ENCODE measurements around the gene ZNF598. TPM values are rescaled to one million over a fixed set of nuclear protein-coding genes. Genes with fewer than 3 reads are reported as not detected.

The ZNF598 gene
- total and polyA plus RNA-seq, 2 of the 13 experiments (the other 11 are each of a cell fraction or from before 2014, with no cell fraction given), result 13.5 to 14.2 TPM

DNA sequence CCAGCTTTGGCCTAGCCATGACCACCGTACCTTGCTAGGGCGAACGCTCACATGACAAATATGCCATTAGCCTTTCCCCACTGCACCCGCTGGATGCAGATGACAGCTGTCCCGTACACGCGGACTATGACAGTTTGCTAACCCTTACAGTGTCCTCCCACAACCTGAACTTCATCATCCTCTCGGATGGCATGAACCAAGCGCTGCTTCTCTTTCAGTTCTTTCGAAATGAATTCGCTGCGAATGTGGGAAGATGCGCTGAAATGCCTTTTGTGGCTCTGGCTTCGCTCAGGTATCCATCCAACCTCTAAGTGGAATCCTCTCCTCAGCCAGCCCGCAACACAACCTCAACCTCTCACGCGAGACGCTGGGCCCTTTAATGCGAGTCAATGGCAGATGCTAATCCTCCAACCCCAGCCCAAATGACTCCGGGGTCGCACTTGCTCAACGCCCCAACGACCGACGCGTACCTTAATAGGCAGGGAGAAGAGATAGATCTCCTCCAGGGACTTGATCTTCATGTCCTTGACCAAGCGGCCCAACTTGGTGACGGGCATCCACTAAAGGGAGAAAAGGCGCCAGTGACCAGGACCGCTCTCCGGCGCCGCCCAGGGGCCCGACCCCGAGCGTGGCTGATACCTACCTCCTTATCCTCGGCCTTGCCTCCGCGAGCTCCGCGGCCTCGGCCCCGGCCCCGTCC lies 45.7 kb downstream of the ZNF598 start (continued):
- TF ChIP-seq DZIP1 (CRISPR knock-in tag; IDR thresholded peaks at IDR 0.05) (no peak), FLYWCH1 (CRISPR knock-in tag; IDR thresholded peaks at IDR 0.05) (no peak), HOXD1 (CRISPR knock-in tag; IDR thresholded peaks at IDR 0.05) (no peak), MEIS1 (CRISPR knock-in tag; IDR thresholded peaks at IDR 0.05; ENCODE audit: borderline replicate concordance) (no peak), KLF11 (CRISPR knock-in tag; IDR thresholded peaks at IDR 0.05) (no peak), FOXK1 (CRISPR knock-in tag; IDR thresholded peaks at IDR 0.05; ENCODE audit: borderline replicate concordance, low read depth) (no peak), NR2F1 (CRISPR knock-in tag; IDR thresholded peaks at IDR 0.05) (no peak), ZC3H13 (CRISPR knock-in tag; IDR thresholded peaks at IDR 0.05) (no peak; the same call in 1 of the 2 replicates), ZNF605 (CRISPR knock-in tag; IDR thresholded peaks at IDR 0.05) (0 out of 2 replicates have a peak, but pooled peaks have one; percentile 5), PBX3 (CRISPR knock-in tag; IDR thresholded peaks at IDR 0.05; ENCODE audit: borderline replicate concordance) (no peak), FOSL1 (CRISPR knock-in tag; IDR thresholded peaks at IDR 0.05; ENCODE audit: borderline replicate concordance) (0 out of 2 replicates have a peak, but pooled peaks have one; percentile 46), ETV6 (CRISPR knock-in tag; conservative IDR thresholded peaks at IDR 0.05) (no peak), ZNF652 (CRISPR knock-in tag; IDR thresholded peaks at IDR 0.05; ENCODE audit: borderline replicate concordance, low read depth) (no peak), GLI4 (CRISPR knock-in tag; IDR thresholded peaks at IDR 0.05; ENCODE audit: borderline replicate concordance) (no peak), REL (CRISPR knock-in tag; conservative IDR thresholded peaks at IDR 0.05) (no peak), ZNF549 (CRISPR knock-in tag; IDR thresholded peaks at IDR 0.05) (no peak), GMEB1 (CRISPR knock-in tag; IDR thresholded peaks at IDR 0.05; ENCODE audit: borderline replicate concordance) (no peak), ZNF619 (CRISPR knock-in tag; IDR thresholded peaks at IDR 0.05) (no peak), PHF20 (CRISPR knock-in tag; IDR thresholded peaks at IDR 0.05) (no peak), MAZ (IDR thresholded peaks at IDR 0.05; ENCODE audit: borderline replicate concordance, low read depth, low read length) (no peak), MAZ (CRISPR knock-in tag; IDR thresholded peaks at IDR 0.05; ENCODE audit: low read depth) (peak; percentile 31; the same call in 1 of the 2 replicates)
- TF ChIP-seq, protein P1, sequence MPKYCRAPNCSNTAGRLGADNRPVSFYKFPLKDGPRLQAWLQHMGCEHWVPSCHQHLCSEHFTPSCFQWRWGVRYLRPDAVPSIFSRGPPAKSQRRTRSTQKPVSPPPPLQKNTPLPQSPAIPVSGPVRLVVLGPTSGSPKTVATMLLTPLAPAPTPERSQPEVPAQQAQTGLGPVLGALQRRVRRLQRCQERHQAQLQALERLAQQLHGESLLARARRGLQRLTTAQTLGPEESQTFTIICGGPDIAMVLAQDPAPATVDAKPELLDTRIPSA (CRISPR knock-in tag; IDR thresholded peaks at IDR 0.05; ENCODE audit: borderline replicate concordance), result no peak
- TF ChIP-seq, protein P2, sequence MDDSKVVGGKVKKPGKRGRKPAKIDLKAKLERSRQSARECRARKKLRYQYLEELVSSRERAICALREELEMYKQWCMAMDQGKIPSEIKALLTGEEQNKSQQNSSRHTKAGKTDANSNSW (CRISPR knock-in tag; IDR thresholded peaks at IDR 0.05; ENCODE audit: borderline replicate concordance), result no peak

All from HepG2 (cell line).